GM18519 (cell line): ENCODE results near the gene PDAP1.
A peak's percentile ranks its signal among the peaks of the same experiment; 100 is the strongest.
"Not testable (repeated sequence)": the region's sequence is repeated elsewhere in the genome, so short reads cannot be mapped to it uniquely, and the experiment has no call there.

ENCODE experiments used
- ATAC-seq: cut with Tn5 transposase; IDR thresholded peaks from one replicate; pipeline ENCODE4 v1.9.1; 2021; ENCODE audit warnings: mild to moderate bottlenecking, moderate library complexity; ENCODE audit not compliant: unreplicated experiment, low FRiP score

Gene PDAP1

GRCh38 chr7:99397297-99397983, 11.0 kb downstream of the PDAP1 start:
- ATAC-seq = no peak

- ATAC-seq = no peak
Observed at GRCh38 chr7:99396418-99397296, 11.7 kb downstream of the PDAP1 start.

GRCh38 chr7:99395616-99396327, 12.6 kb downstream of the PDAP1 start:
- no peak for ATAC-seq

- ATAC-seq = no peak
Observed at GRCh38 chr7:99394188-99394502, 14.3 kb downstream of the PDAP1 start.

GRCh38 chr7:99393355-99394187, 14.8 kb downstream of the PDAP1 start:
- no peak for ATAC-seq

- ATAC-seq = peak; percentile 39
Observed at GRCh38 chr7:99392659-99393354, 15.6 kb downstream of the PDAP1 start.

GRCh38 chr7:99392046-99392445, 16.4 kb downstream of the PDAP1 start:
- no peak for ATAC-seq

- no peak for ATAC-seq
Observed at GRCh38 chr7:99390941-99391602, 17.3 kb downstream of the PDAP1 start.

- ATAC-seq = no peak
Observed at GRCh38 chr7:99389772-99390171, 18.6 kb downstream of the PDAP1 start.

GRCh38 chr7:99387912-99388311, 20.5 kb downstream of the PDAP1 start:
- no peak for ATAC-seq

GRCh38 chr7:99387239-99387635, 21.2 kb downstream of the PDAP1 start:
- not testable (repeated sequence) for ATAC-seq

- no peak for ATAC-seq
Observed at GRCh38 chr7:99386584-99387238, 21.7 kb downstream of the PDAP1 start.

GRCh38 chr7:99385564-99385963, 22.8 kb downstream of the PDAP1 start:
- no peak for ATAC-seq

- ATAC-seq = no peak
Observed at GRCh38 chr7:99384523-99384922, 23.9 kb downstream of the PDAP1 start.

GRCh38 chr7:99383791-99384370, 24.5 kb downstream of the PDAP1 start:
- ATAC-seq = no peak

- no peak for ATAC-seq
Observed at GRCh38 chr7:99383203-99383602, 25.2 kb downstream of the PDAP1 start.

- ATAC-seq = no peak
Observed at GRCh38 chr7:99381664-99382075, 26.7 kb downstream of the PDAP1 start.

- ATAC-seq = peak; percentile 70
Observed at GRCh38 chr7:99380823-99381663, 27.4 kb downstream of the PDAP1 start.
